Fibroblast of peridontal ligament (primary cell): ENCODE measurements around the gene PACS1.
"Not testable (repeated sequence)": the region's sequence is repeated elsewhere in the genome, so short reads cannot be mapped to it uniquely, and the experiment has no call there.

Experiments used
- DNase-seq: peaks from one replicate; pipeline ENCODE4 v3.0.0-alpha.2; 2010; ENCODE audit errors: extremely low read depth

The PACS1 gene

DNA sequence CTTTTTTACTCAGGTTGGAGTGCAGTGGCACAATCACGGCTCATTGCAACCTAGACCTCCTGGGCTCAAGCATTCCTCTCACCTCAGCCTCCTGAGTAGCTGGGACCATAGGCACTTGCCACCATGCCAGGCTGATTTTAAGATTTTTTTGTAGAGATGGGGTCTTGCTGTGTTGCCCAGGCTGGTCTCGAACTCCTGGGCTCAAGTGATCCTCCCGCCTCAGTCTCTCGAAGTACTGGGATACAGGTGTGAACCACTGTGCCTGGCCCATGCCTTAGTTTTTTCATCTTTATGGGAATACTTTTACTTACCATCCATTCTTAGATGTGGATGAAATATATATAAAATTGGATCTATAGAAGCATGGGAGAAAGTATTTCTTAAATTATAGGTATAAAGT lies 5.2 kb downstream of the PACS1 start:
- no peak for DNase-seq

DNA sequence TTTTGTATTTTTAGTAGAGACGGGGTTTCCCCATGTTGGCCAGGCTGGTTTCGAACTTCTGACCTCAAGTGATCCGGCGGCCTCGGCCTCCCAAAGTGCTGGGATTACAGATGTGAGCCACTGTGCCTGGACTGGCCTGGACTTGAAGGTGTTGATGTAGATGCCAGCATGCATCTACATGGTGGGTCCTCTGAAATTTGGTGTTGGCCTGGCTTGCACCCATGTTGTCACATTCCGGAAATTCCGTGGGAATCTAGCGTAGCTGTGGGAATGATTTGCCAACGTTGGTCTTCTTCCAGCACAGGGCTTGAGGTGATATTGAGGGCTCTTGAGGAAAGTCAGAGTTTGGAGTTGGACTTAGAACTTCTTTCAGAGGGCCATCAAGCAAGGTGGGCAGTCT lies 6.5 kb downstream of the PACS1 start:
- DNase-seq, result no peak

DNA sequence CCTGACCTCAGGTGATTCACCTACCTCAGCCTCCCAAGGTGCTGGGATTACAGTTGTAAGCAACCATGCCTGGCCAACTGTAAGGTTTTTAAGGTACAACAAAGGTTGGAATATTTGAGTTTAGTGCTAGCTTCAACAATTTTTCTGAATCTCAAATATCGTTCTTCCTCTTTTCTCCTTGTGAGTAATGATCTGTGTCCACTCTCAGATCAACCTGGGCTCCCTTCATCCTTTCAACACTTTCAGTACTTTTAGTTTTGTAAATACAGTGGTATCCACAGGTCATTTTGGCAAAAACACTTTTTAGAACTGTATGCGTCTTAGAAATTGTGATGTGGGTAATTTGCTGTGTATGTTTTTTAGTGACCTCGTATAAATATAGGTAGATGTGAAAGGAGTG lies 7.9 kb downstream of the PACS1 start:
- no peak for DNase-seq

DNA sequence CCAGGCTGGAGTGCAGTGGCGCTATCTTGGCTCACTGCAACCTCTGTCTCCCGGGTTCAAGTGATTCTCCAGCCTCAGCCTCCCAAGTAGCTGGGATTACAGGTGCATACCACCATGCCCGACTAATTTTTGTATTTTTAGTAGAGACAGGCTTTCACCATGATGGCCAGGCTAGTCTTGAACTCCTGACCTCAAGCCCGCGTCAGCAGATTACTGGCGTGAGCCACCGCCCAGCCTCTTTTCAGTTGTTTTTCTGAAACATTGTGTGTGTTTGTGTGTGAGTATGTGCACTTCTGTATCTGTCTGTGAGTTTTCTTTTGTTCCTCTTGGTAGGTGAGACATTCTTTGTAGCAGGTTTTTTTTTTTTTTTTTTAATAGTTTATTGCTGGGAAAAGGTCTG lies 8.9 kb downstream of the PACS1 start:
- DNase-seq, result not testable (repeated sequence)

DNA sequence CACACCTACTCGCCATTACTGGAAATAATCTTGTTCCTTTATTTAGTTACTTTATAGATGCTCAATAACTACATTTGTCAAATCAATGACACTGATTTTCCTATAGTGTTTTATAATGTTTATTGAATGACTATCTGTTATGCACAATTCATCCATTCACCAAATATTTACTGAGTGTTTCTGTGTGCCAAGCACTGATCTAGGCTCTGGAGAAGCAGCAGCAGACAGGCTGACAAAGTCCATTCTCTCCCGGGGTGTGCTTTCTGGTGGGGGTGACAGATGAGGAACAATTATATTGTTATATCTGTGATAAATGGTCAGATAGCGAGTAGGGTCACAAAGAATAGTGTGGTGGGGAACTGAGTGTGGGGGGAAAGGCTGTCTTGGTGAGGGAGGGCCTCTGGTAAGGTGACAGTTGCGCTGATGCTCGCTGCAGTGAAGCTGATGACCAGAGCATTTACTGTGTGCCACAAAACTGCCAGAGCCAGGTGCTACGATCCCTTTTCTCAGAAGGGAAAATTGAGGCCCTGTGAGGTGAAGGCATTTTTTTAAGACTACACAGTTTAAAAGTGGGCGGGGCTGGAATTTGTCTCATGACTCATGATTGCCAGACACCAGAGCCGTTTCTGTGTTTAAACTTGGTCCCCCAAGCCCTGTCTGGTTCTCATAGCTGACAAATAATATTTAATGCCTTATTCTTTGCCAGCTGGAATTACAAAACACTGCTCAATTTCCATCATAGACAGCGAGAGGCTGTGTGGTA lies 10.2 kb downstream of the PACS1 start:
- peak; percentile 83 for DNase-seq

GRCh38 chr11:66081505-66081904 lies 11.4 kb downstream of the PACS1 start:
- DNase-seq, result no peak

- DNase-seq, result peak; percentile 21
Measured at GRCh38 chr11:66082946-66083698, 13.1 kb downstream of the PACS1 start.

DNA sequence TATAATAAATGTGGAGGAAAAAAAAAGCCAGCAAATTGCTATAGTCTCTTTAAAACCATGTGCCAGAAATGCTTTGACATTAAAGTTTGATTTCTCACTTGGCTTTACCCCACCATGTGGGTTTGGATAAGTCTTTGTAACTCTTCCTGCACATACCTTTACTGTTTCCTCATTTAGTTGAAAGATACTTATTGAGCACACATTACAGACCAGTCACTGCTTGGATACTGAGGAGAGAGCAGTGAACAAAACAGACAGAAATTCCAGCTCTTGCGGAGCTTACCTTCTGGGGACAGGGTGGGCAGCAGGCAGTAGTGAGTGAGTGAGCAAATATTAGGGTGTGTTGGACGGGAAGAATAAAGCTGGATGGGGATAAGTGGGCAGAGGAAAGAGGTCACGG lies 13.7 kb downstream of the PACS1 start:
- DNase-seq, result no peak

- peak; percentile 13 for DNase-seq
Measured at GRCh38 chr11:66084821-66085475, 14.9 kb downstream of the PACS1 start.

DNA sequence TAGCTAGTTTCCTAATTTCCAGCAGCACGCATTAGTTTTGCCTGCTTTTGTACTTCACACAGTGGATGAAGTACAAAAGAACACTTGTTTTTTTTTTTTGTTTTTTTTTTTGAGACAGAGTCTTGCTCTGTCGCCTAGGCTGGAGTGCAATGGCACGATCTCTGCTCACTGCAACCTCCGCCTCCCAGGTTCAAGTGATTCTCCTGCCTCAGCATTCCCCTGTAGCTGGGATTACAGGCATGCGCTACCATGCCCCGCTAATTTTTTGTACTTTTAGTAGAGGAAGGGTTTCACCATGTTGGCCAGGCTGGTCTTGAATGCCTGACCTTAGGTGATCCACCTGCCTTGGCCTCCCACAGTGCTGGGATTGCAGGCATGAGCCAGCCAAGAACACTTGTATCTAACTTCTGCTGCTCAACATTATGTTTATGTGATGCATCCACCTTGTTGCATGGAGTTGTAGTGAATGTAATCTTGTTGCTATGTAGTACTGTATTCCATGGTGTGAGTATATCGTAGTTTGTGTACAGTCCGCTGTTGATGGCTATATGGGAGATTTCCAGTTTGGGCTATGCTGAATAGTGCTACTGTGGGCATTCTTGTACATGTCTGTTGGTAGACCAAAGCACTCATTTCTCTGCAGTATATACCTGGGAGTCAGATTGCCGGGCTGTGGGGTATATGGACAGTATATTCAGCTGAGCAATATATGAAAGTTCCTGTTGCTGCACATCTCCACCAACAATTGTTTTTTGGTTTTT lies 17.3 kb downstream of the PACS1 start:
- DNase-seq, result no peak

GRCh38 chr11:66089067-66089466 lies 19.0 kb downstream of the PACS1 start:
- DNase-seq, result no peak

DNA sequence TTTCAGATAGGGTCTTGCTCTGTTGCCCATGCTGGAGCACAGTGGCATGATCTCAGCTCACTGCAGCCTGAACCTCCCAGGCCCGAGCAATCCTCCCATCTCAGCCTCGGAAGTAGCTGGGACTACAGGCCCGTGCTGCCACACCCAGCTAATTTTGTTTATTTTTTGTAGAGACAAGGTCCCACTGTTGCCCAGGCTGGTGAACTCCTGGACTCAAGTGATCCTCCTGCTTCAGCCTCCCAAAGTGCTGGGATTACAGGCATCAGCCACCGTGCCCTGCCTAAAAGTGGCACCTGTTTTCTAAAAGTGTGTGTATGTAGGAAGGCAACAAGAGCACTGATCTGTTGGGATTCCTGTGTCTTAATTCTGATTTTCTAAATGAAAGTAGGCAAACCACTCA lies 20.2 kb downstream of the PACS1 start:
- DNase-seq, result no peak

GRCh38 chr11:66092125-66092524 lies 22.1 kb downstream of the PACS1 start:
- DNase-seq, result not testable (repeated sequence)

DNA sequence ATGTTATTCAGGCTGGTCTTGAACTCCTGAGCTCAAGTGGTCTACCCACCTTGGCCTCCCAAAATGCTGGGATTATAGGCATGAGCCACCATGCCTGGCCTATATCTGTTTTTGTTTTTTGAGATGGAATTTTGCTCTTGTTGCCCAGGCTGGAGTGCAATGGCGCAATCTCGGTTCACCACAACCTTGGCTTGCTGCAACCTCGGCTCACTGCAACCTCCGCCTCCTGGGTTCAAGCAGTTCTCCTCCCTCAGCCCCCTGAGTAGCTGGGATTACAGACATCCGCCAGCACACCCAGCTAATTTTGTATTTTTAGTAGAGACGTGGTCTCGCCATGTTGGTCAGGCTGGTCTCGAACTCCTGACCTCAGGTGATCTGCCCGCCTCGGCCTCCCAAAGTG lies 29.7 kb downstream of the PACS1 start:
- DNase-seq, result not testable (repeated sequence)

GRCh38 chr11:66100272-66101065 lies 30.4 kb downstream of the PACS1 start:
- DNase-seq, result peak; percentile 8

GRCh38 chr11:66101066-66101464 lies 31.0 kb downstream of the PACS1 start:
- no peak for DNase-seq

- no peak for DNase-seq
Measured at GRCh38 chr11:66104057-66104638, 34.1 kb downstream of the PACS1 start.

DNA sequence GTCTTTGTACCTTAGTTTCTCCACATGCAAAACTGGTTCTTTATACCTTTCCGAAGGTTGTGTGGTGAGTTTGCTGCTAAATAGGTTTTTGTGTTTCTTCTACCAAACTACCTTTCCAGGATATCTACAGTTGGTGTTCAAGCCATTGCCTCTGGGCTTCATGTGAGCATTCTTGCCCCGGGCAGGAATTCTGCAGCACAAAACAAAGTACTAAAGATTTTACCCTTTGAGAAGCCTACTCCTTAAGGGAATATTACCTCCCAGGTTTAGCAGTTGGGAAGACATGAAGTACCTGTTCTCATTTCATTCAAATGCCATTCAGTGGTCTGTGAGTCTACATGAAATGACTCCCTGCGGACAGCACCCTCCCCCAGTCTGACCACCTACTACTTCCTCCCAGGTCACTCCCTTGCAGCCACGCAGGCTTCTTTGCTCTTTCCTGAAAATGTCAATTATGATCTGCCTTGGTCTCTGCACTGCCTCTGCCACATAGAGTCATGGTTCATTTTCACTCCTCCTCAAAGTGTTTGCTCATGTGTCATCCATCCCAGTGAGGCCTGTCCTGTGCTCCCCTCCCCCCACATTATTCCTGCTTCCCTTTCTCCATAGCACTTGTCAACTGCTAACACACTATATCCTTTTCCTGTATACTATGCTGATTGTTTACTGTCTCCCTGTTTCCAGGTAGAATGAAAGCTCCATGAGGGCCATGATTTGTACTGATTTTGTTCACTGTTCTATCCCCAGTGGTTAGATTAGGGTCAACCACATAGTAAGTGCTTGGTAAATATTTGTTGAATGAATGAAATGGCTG lies 36.9 kb downstream of the PACS1 start:
- DNase-seq, result no peak

- no peak for DNase-seq
Measured at GRCh38 chr11:66107600-66108510, 37.8 kb downstream of the PACS1 start.
